Mesenchymal stem cell (in vitro differentiated cells and primary cell): ENCODE data around the gene SLC4A5.
A peak's percentile ranks its signal among the peaks of the same experiment; 100 is the strongest.

Experiments
- DNase-seq: peaks from one replicate; pipeline ENCODE4 v3.0.0-alpha.2; 2013
- H2AFZ ChIP-seq: one replicate; pipeline ENCODE4 v1.6.1; 2013; ENCODE audit warnings: low read depth, mild to moderate bottlenecking, control low read depth, inconsistent platforms, low read length, moderate library complexity
- H2AK5ac ChIP-seq: 2 replicates; pipeline ENCODE4 v1.6.1; 2013; ENCODE audit warnings: low read length, moderate library complexity, mild to moderate bottlenecking, inconsistent platforms; ENCODE audit not compliant: severe bottlenecking
- H2BK120ac ChIP-seq: one replicate; pipeline ENCODE4 v1.6.1; 2013; ENCODE audit warnings: low read depth, mild to moderate bottlenecking, inconsistent platforms, low read length, moderate library complexity
- H2BK12ac ChIP-seq, 2 experiments: one replicate each; pipeline ENCODE4 v1.6.1; 2013; ENCODE audit warnings: inconsistent platforms in 2 of 2, low read length in 2 of 2, mild to moderate bottlenecking in 2 of 2, moderate library complexity in 2 of 2, control low read depth in 1 of 2
- H2BK15ac ChIP-seq: one replicate; pipeline ENCODE4 v1.6.1; 2013; ENCODE audit warnings: mild to moderate bottlenecking, low read depth, inconsistent platforms; ENCODE audit not compliant: poor library complexity, severe bottlenecking
- H2BK5ac ChIP-seq: 2 replicates; pipeline ENCODE4 v1.6.1; 2013; ENCODE audit warnings: low read depth, mild to moderate bottlenecking, low read length, control low read depth, inconsistent platforms; ENCODE audit not compliant: poor library complexity, severe bottlenecking
- H3K14ac ChIP-seq, 2 experiments: one replicate each; pipeline ENCODE4 v1.6.1; 2013; ENCODE audit warnings: inconsistent platforms in 2 of 2, low read length in 2 of 2, control low read depth in 1 of 2, mild to moderate bottlenecking in 1 of 2, moderate library complexity in 1 of 2
- H3K18ac ChIP-seq, 2 experiments: one replicate each; pipeline ENCODE4 v1.6.1; 2013; ENCODE audit warnings: inconsistent platforms in 2 of 2, low read length in 2 of 2, control low read depth in 1 of 2, low read depth in 1 of 2, mild to moderate bottlenecking in 1 of 2
- H3K23ac ChIP-seq, 2 experiments: one replicate each; pipeline ENCODE4 v1.6.1; 2013; ENCODE audit warnings: inconsistent platforms in 2 of 2, low read length in 2 of 2, mild to moderate bottlenecking in 2 of 2, moderate library complexity in 2 of 2, control low read depth in 1 of 2
- H3K27ac ChIP-seq: 2 replicates; pipeline ENCODE4 v1.5.1; 2013; ENCODE audit warnings: mild to moderate bottlenecking, moderate library complexity, low read length, control low read depth, inconsistent platforms; ENCODE audit not compliant: poor library complexity, severe bottlenecking
- H3K27me3 ChIP-seq, 2 experiments: 2 replicates each; pipeline versions ENCODE4 v1.6.1 to v1.7.0; 2013; ENCODE audit warnings: low read length in 2 of 2, mild to moderate bottlenecking in 2 of 2, moderate library complexity in 2 of 2, control low read depth in 1 of 2, inconsistent platforms in 1 of 2; ENCODE audit not compliant: control insufficient read depth in 1 of 2, insufficient read depth in 1 of 2
- H3K36me3 ChIP-seq, 2 experiments: 2 replicates each; pipeline versions ENCODE4 v1.6.1 to v1.7.0; 2013; ENCODE audit warnings: low read length in 2 of 2, control low read depth in 1 of 2, inconsistent platforms in 1 of 2, low read depth in 1 of 2, mild to moderate bottlenecking in 1 of 2; ENCODE audit not compliant: insufficient read depth in 2 of 2, control insufficient read depth in 1 of 2
- H3K4ac ChIP-seq, 2 experiments: one replicate each; pipeline ENCODE4 v1.6.1; 2013; ENCODE audit warnings: inconsistent platforms in 2 of 2, low read length in 2 of 2, mild to moderate bottlenecking in 2 of 2, moderate library complexity in 2 of 2, control low read depth in 1 of 2, low read depth in 1 of 2
- H3K4me1 ChIP-seq: 2 replicates; pipeline ENCODE4 v1.6.1; 2013; ENCODE audit warnings: low read depth, low read length, control low read depth; ENCODE audit not compliant: control insufficient read depth, insufficient read depth
- H3K4me2 ChIP-seq: 2 replicates; pipeline ENCODE4 v1.6.1; 2013; ENCODE audit warnings: low read length, mild to moderate bottlenecking, inconsistent platforms; ENCODE audit not compliant: poor library complexity, severe bottlenecking
- H3K4me3 ChIP-seq, 2 experiments: 2 replicates each; pipeline versions ENCODE4 v1.5.1 to v1.7.0; 2013; ENCODE audit warnings: low read length in 2 of 2, mild to moderate bottlenecking in 2 of 2, control low read depth in 1 of 2, low read depth in 1 of 2; ENCODE audit not compliant: insufficient read depth in 1 of 2
- H3K79me1 ChIP-seq: replicated peaks from 2 replicates; pipeline ENCODE4 v1.6.1; 2013; ENCODE audit warnings: mild to moderate bottlenecking, control low read depth, low read length, inconsistent platforms; ENCODE audit not compliant: poor library complexity, severe bottlenecking
- H3K9ac ChIP-seq: 2 replicates; pipeline ENCODE4 v1.7.0; 2013; ENCODE audit warnings: mild to moderate bottlenecking, low read length, moderate library complexity
- H3K9me3 ChIP-seq: 2 replicates; pipeline ENCODE4 v1.7.0; 2013; ENCODE audit warnings: mild to moderate bottlenecking, low read length; ENCODE audit not compliant: control insufficient read depth
- H4K8ac ChIP-seq: one replicate; pipeline ENCODE4 v1.6.1; 2013; ENCODE audit warnings: inconsistent platforms, mild to moderate bottlenecking, low read length, moderate library complexity
- H4K91ac ChIP-seq: one replicate; pipeline ENCODE4 v1.6.1; 2013; ENCODE audit warnings: mild to moderate bottlenecking, low read length, inconsistent platforms
- WGBS: methylation state at CpG from one replicate; pipeline ENCODE4 v1.1.7; 2013; ENCODE audit warnings: mixed read lengths; 5-methylcytosine and 5-hydroxymethylcytosine counted together

Gene SLC4A5

DNA sequence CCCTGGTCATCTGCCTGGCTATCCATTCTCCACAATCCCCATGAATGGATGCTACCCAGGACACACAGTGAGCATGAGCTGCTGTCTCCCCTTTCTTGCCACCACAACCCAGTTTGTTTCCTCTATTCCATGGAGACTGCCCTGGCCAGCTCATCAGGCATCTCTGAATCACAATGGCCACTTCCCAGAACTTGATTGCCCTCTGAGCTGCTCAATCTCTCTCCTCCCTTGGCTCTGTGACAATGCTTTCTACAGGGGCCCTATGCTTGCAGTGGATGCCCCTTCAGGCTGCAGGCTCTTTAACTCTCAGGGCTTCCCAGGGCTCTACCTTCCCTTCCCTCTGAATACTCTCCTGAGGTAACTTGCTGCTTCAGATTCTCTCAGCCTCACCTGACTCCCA lies 14.4 kb upstream of the SLC4A5 start:
- H3K14ac ChIP-seq, result no peak overlapping the region
- no peak overlapping the region for H2BK5ac ChIP-seq
- H3K4ac ChIP-seq, result no peak overlapping the region
- no peak overlapping the region for H3K18ac ChIP-seq
- no peaks in the 10 kb centered on the region for H3K27me3 ChIP-seq
- H3K9me3 ChIP-seq, result no peaks in the 10 kb centered on the region
- H4K8ac ChIP-seq, result no peak overlapping the region
- H4K91ac ChIP-seq, result no peak overlapping the region
- DNase-seq, result no peak
- H3K4me1 ChIP-seq, result peaks cover 5% of the 10 kb centered on the region
- H3K4me2 ChIP-seq, result no peak overlapping the region
- H3K23ac ChIP-seq, result no peak overlapping the region
- no peak overlapping the region for H2AFZ ChIP-seq
- peak overlapping the region in 1 of 2 experiments; percentile 35 for H3K4me3 ChIP-seq
- H3K79me1 ChIP-seq, result peaks cover 1% of the 10 kb centered on the region
- H2AK5ac ChIP-seq, result no peak overlapping the region
- no peak overlapping the region for H2BK15ac ChIP-seq
- no peak overlapping the region for H2BK120ac ChIP-seq
- peak overlapping the region; percentile 4 for H3K9ac ChIP-seq
- H3K36me3 ChIP-seq, result peaks cover 47 to 85% of the 10 kb centered on the region in 2 experiments
- H3K27ac ChIP-seq, result no peak overlapping the region
- H2BK12ac ChIP-seq, result no peak overlapping the region

DNA sequence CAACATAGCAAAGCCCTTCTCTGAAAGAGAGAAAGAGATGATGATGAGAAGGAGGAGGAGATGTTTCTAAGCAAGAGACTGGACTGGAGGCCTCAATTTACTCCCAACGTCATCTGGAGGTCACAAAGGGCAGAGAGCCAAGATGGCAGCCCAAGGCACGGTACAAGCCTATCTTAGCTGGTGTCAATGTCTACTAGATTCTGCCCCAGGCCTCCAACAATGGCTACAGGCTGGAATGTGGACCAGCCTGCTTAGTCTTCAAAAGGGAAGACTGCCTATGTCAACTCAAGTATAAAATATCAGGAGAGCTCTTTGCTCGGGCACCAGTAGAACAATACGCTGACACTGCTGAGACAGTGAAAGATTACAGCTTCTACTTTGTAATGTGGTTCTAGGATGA lies 6.7 kb upstream of the SLC4A5 start:
- H3K4me3 ChIP-seq, result no peak overlapping the region
- no peak overlapping the region for H4K91ac ChIP-seq
- H3K4me2 ChIP-seq, result no peak overlapping the region
- no peak overlapping the region for H2BK5ac ChIP-seq
- H3K18ac ChIP-seq, result no peak overlapping the region
- no peaks in the 10 kb centered on the region for H3K79me1 ChIP-seq
- WGBS, result 98% methylated on average over 4 of the region's 4 CpGs
- H3K4me1 ChIP-seq, result no peaks in the 10 kb centered on the region
- peaks cover 0 to 15% of the 10 kb centered on the region in 2 experiments for H3K36me3 ChIP-seq
- H3K4ac ChIP-seq, result no peak overlapping the region
- DNase-seq, result no peak
- no peak overlapping the region for H3K14ac ChIP-seq
- no peak overlapping the region for H3K23ac ChIP-seq
- H3K27ac ChIP-seq, result no peak overlapping the region
- no peak overlapping the region for H2BK120ac ChIP-seq
- H2BK12ac ChIP-seq, result no peak overlapping the region
- no peak overlapping the region for H2AFZ ChIP-seq
- peaks cover 0 to 3% of the 10 kb centered on the region in 2 experiments for H3K27me3 ChIP-seq
- H2BK15ac ChIP-seq, result no peak overlapping the region
- H3K9me3 ChIP-seq, result no peaks in the 10 kb centered on the region
- H2AK5ac ChIP-seq, result no peak overlapping the region
- H3K9ac ChIP-seq, result no peak overlapping the region
- H4K8ac ChIP-seq, result no peak overlapping the region

DNA sequence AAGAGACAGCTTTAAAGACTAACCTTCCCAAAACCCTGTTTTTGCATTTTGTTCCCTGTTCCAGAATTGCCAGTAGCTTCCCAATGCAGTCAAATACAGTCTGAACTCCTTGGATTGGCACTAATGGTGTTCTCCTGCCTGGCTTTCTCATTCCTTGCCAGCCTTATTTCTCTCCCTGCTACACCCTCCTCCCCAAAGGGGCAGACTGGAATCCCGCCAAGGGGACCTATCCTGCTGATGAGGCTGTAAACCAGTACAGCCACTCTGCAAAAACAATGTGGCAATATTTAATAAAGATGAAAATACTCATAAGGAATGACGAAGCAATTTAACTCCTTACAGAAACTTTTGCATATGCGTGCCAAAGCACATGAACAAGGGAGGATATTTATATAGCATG lies 4.5 kb upstream of the SLC4A5 start:
- Histone ChIP-seq H3K9me3 (no peaks in the 10 kb centered on the region), H3K4me2 (no peak overlapping the region), H3K4ac (no peak overlapping the region), H4K91ac (no peak overlapping the region), H3K23ac (no peak overlapping the region), H2BK15ac (no peak overlapping the region), H2AK5ac (no peak overlapping the region), H3K79me1 (no peaks in the 10 kb centered on the region), H3K14ac (no peak overlapping the region), H3K4me3 (no peak overlapping the region), H3K36me3 (no peaks in the 10 kb centered on the region), H4K8ac (no peak overlapping the region), H3K18ac (no peak overlapping the region), H2BK12ac (no peak overlapping the region), H2AFZ (no peak overlapping the region), H3K27ac (no peak overlapping the region), H2BK5ac (no peak overlapping the region), H2BK120ac (no peak overlapping the region), H3K9ac (no peak overlapping the region), H3K4me1 (no peaks in the 10 kb centered on the region), H3K27me3 (peaks cover 0 to 19% of the 10 kb centered on the region in 2 experiments)
- no peak for DNase-seq
- WGBS, result no CpG with 5 or more reads among the region's 3 CpGs

DNA sequence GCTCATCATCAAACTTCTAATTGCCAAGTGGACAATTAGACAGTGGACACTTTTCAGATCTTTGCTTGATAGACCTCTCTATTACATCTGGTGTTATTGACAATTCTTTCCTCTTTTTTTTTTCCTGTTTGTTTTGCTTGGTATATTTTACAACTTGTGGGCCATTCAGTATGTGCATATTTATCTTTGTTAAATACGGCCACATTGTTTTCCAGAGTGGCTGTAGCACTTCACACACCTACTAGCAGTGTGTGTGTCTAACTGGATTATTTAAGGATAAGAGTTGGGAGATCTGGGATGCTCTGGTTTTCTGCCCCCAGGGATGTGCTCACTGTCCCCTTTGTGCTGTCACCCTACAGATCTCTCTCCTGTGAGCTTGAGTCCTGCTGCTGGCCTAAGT lies 4.1 kb upstream of the SLC4A5 start:
- no CpG with 5 or more reads among the region's 1 CpG for WGBS
- H3K9me3 ChIP-seq, result no peaks in the 10 kb centered on the region
- H3K4me1 ChIP-seq, result no peaks in the 10 kb centered on the region
- H3K23ac ChIP-seq, result no peak overlapping the region
- DNase-seq, result no peak
- H3K4me2 ChIP-seq, result no peak overlapping the region
- H4K8ac ChIP-seq, result no peak overlapping the region
- no peaks in the 10 kb centered on the region for H3K79me1 ChIP-seq
- H2BK5ac ChIP-seq, result no peak overlapping the region
- no peak overlapping the region for H3K4me3 ChIP-seq
- H2BK120ac ChIP-seq, result no peak overlapping the region
- no peak overlapping the region for H3K18ac ChIP-seq
- no peak overlapping the region for H4K91ac ChIP-seq
- no peaks in the 10 kb centered on the region for H3K36me3 ChIP-seq
- no peak overlapping the region for H3K27ac ChIP-seq
- H2BK15ac ChIP-seq, result no peak overlapping the region
- peaks cover 0 to 24% of the 10 kb centered on the region in 2 experiments for H3K27me3 ChIP-seq
- H2AFZ ChIP-seq, result no peak overlapping the region
- no peak overlapping the region for H2BK12ac ChIP-seq
- no peak overlapping the region for H2AK5ac ChIP-seq
- no peak overlapping the region for H3K14ac ChIP-seq
- H3K9ac ChIP-seq, result no peak overlapping the region
- no peak overlapping the region for H3K4ac ChIP-seq
